Panc1 (cell line): ENCODE measurements around the gene LPIN3.

Experiments used
- CTCF ChIP-seq: fragments of 450-650 bp; IDR thresholded peaks from 2 replicates; pipeline ENCODE4 v1.5.1; 2017; ENCODE audit warnings: mild to moderate bottlenecking
- POLR2AphosphoS5 ChIP-seq: IDR thresholded peaks from 2 replicates; pipeline ENCODE4 v1.6.1; 2012; ENCODE audit warnings: mild to moderate bottlenecking, low read depth, low read length, moderate library complexity

GRCh38 chr20:41304002-41304401 is 36.6 kb upstream of the LPIN3 start:
- TF ChIP-seq POLR2AphosphoS5, result no peak
- no peak for TF ChIP-seq CTCF
